Measurements from ENCODE around the gene DPCD. TPM values are rescaled to one million over a fixed set of nuclear protein-coding genes. Genes with fewer than 3 reads are reported as not detected.
A peak's percentile ranks its signal among the peaks of the same experiment; 100 is the strongest.
"Not testable (repeated sequence)": the region's sequence is repeated elsewhere in the genome, so short reads cannot be mapped to it uniquely, and the experiment has no call there.

Gene DPCD
- polyA plus RNA-seq, 1 of the 3 experiments (the other 2 are of a cell fraction): 106 TPM

- no peaks in the 10 kb centered on the region for H3K9me3 ChIP-seq
- H3K27ac ChIP-seq (ENCODE audit: low read depth in 2 of 2, low read length in 1 of 2): peak overlapping the region in 1 of 2 experiments; percentile 15; a peak in 1 of 4 replicates
- H3K9ac ChIP-seq: peak overlapping the region; percentile 81; the same call in 1 of the 2 replicates
- H3K36me3 ChIP-seq (replicated peaks in 1 of 2; ENCODE audit: control insufficient read depth in 1 of 2, insufficient read depth in 2 of 2, low read length in 1 of 2): peaks cover 3 to 10% of the 10 kb centered on the region in 2 experiments
- ChIA-PET CTCF (interaction anchor here (1.1 to 11.9 kb wide), 7 partner anchors 9 to 374 kb away, joined by 3 to 88 read pairs (median 11); no protein-coding TSS in a partner anchor), POLR2A (no interaction called here)
- TF ChIP-seq TAF1 (IDR thresholded peaks at IDR 0.05; ENCODE audit: borderline replicate concordance, low read depth, low read length) (no peak), RFX5 (IDR thresholded peaks at IDR 0.05; ENCODE audit: low read length) (peak; percentile 97)
- no peaks in the 10 kb centered on the region for H4K20me1 ChIP-seq (ENCODE audit: insufficient read depth)
- H3F3A ChIP-seq (replicated peaks; ENCODE audit: insufficient read depth): peaks cover 3% of the 10 kb centered on the region
- H3K9me2 ChIP-seq: no peaks in the 10 kb centered on the region
- H3K27me3 ChIP-seq (ENCODE audit: insufficient read depth): no peaks in the 10 kb centered on the region
- H2AFZ ChIP-seq (ENCODE audit: low read depth): peak overlapping the region; percentile 87
- peak overlapping the region; percentile 94 for H3K4me2 ChIP-seq
- DNase-seq: no peak
- peaks cover 13 to 19% of the 10 kb centered on the region in 2 experiments; a peak in 2 of 4 replicates for H3K4me1 ChIP-seq (ENCODE audit: control insufficient read depth in 1 of 2, insufficient read depth in 2 of 2, low read depth in 1 of 2, low read length in 1 of 2)
- H3K79me2 ChIP-seq (ENCODE audit: insufficient read depth): peaks cover 14% of the 10 kb centered on the region; the same call in 1 of the 2 replicates
- WGBS (ENCODE audit: low lambda C conversion rate): 37% methylated on average over 5 of the region's 5 CpGs
- H3K4me3 ChIP-seq (ENCODE audit: low read depth in 2 of 2, low read length in 1 of 2): peak overlapping the region; percentile 92 to 94
Observed at GRCh38 chr10:101588879-101589278, 758 bp downstream of the DPCD start.

- H4K20me1 ChIP-seq (ENCODE audit: insufficient read depth); H3K9ac ChIP-seq; H3K4me3 ChIP-seq (ENCODE audit: low read depth in 2 of 2, low read length in 1 of 2); H3K79me2 ChIP-seq (ENCODE audit: insufficient read depth); H3K27me3 ChIP-seq (ENCODE audit: insufficient read depth); H2AFZ ChIP-seq (ENCODE audit: low read depth); H3K9me3 ChIP-seq; H3F3A ChIP-seq (replicated peaks; ENCODE audit: insufficient read depth); H3K9me2 ChIP-seq; POLR2A ChIA-PET; H3K27ac ChIP-seq (ENCODE audit: low read depth in 2 of 2, low read length in 1 of 2); DNase-seq; H3K4me2 ChIP-seq: not testable (repeated sequence)
- peaks cover 5 to 17% of the 10 kb centered on the region in 2 experiments; a peak in 1 of 4 replicates for H3K4me1 ChIP-seq (ENCODE audit: control insufficient read depth in 1 of 2, insufficient read depth in 2 of 2, low read depth in 1 of 2, low read length in 1 of 2)
- 72% methylated on average over 2 of the region's 2 CpGs for WGBS (ENCODE audit: low lambda C conversion rate)
- CTCF ChIA-PET: interaction anchor here (1.3 to 2.4 kb wide), 2 partner anchors 10 to 379 kb away, joined by 3 to 14 read pairs; no protein-coding TSS in a partner anchor
- H3K36me3 ChIP-seq (replicated peaks in 1 of 2; ENCODE audit: control insufficient read depth in 1 of 2, insufficient read depth in 2 of 2, low read length in 1 of 2): peaks cover 5 to 17% of the 10 kb centered on the region in 2 experiments
Observed at GRCh38 chr10:101593331-101593730, 5.2 kb downstream of the DPCD start.

- H3K27ac ChIP-seq (ENCODE audit: low read depth in 2 of 2, low read length in 1 of 2): no peak overlapping the region
- no peak overlapping the region for H3K9ac ChIP-seq
- H3K27me3 ChIP-seq (ENCODE audit: insufficient read depth): no peaks in the 10 kb centered on the region
- H3F3A ChIP-seq (replicated peaks; ENCODE audit: insufficient read depth): peaks cover 5% of the 10 kb centered on the region
- no peak for DNase-seq
- no peaks in the 10 kb centered on the region for H3K9me2 ChIP-seq
- H4K20me1 ChIP-seq (ENCODE audit: insufficient read depth): no peaks in the 10 kb centered on the region
- peaks cover 5 to 21% of the 10 kb centered on the region in 2 experiments for H3K36me3 ChIP-seq (replicated peaks in 1 of 2; ENCODE audit: control insufficient read depth in 1 of 2, insufficient read depth in 2 of 2, low read length in 1 of 2)
- H3K4me3 ChIP-seq (ENCODE audit: low read depth in 2 of 2, low read length in 1 of 2): no peak overlapping the region
- TF ChIP-seq SMC3 (IDR thresholded peaks at IDR 0.05; ENCODE audit: low read depth, low read length) (no peak), TAF1 (IDR thresholded peaks at IDR 0.05; ENCODE audit: borderline replicate concordance, low read depth, low read length) (no peak), GATA2 (CRISPR knock-in tag; IDR thresholded peaks at IDR 0.05) (no peak), GABPA (IDR thresholded peaks at IDR 0.05; ENCODE audit: low read depth) (no peak), ELF1 (IDR thresholded peaks at IDR 0.05) (no peak)
- H3K9me3 ChIP-seq: no peaks in the 10 kb centered on the region
- WGBS (ENCODE audit: low lambda C conversion rate): 95% methylated on average over 13 of the region's 13 CpGs
- ChIA-PET POLR2A (no interaction called here), CTCF (interaction anchor here (1.0 to 19.2 kb wide), 4 partner anchors 186 to 381 kb away, joined by 3 to 297 read pairs (median 12); partner anchors contain the start of genes KCNIP2 and NPM3)
- H2AFZ ChIP-seq (ENCODE audit: low read depth): no peak overlapping the region
- peaks cover 0 to 10% of the 10 kb centered on the region in 2 experiments; a peak in 1 of 4 replicates for H3K4me1 ChIP-seq (ENCODE audit: control insufficient read depth in 1 of 2, insufficient read depth in 2 of 2, low read depth in 1 of 2, low read length in 1 of 2)
- H3K4me2 ChIP-seq: no peak overlapping the region
- H3K79me2 ChIP-seq (ENCODE audit: insufficient read depth): no peaks in the 10 kb centered on the region
Observed at GRCh38 chr10:101595591-101596433, 7.7 kb downstream of the DPCD start.

Data from SK-N-SH (cell line).